ENCODE measurements around the gene AIRE. TPM values are rescaled to one million over a fixed set of nuclear protein-coding genes. Genes with fewer than 3 reads are reported as not detected.
"Not testable (repeated sequence)": the region's sequence is repeated elsewhere in the genome, so short reads cannot be mapped to it uniquely, and the experiment has no call there.

The AIRE gene
- total and polyA plus RNA-seq, 2 donors (not counting 1 experiment from before 2014, with no cell fraction given): not detected

GRCh38 chr21:44249204-44250037 is 36.3 kb upstream of the AIRE start:
- DNase-seq (ENCODE audit: low read depth in 2 of 2): not testable (repeated sequence)

GRCh38 chr21:44253832-44254710 is 31.6 kb upstream of the AIRE start:
- Histone ChIP-seq H3K79me2 (ENCODE audit: control insufficient read depth, insufficient read depth, low read length) (no peaks in the 10 kb centered on the region), H3K4me1 (ENCODE audit: control insufficient read depth, extremely low read depth, insufficient read depth, low read length) (no peaks in the 10 kb centered on the region), H3K4me2 (ENCODE audit: extremely low read depth, insufficient read depth, low read length) (no peak overlapping the region), H3K9me3 (ENCODE audit: control insufficient read depth, insufficient read depth, low read depth, low read length) (no peaks in the 10 kb centered on the region), H2AFZ (ENCODE audit: low read length) (no peak overlapping the region), H3K27ac (ENCODE audit: insufficient read depth, low read length) (no peak overlapping the region), H3K27me3 (ENCODE audit: control insufficient read depth, insufficient read depth, low read length) (peaks cover 2% of the 10 kb centered on the region), H3K36me3 (ENCODE audit: control insufficient read depth, insufficient read depth, low read length) (no peaks in the 10 kb centered on the region), H3K4me3 (replicated peaks in 1 of 4; ENCODE audit: control extremely low read depth in 1 of 4, insufficient read depth in 1 of 4, low read depth in 3 of 4, low read length in 4 of 4) (no peak overlapping the region), H4K20me1 (ENCODE audit: control insufficient read depth, extremely low read depth, insufficient read depth, low read length) (no peaks in the 10 kb centered on the region), H3K9ac (ENCODE audit: insufficient read depth, low read length) (no peak overlapping the region)
- TF ChIP-seq EZH2 (IDR thresholded peaks at IDR 0.05; ENCODE audit: low read length, missing control alignments): no peak
- TF ChIP-seq, protein P1, sequence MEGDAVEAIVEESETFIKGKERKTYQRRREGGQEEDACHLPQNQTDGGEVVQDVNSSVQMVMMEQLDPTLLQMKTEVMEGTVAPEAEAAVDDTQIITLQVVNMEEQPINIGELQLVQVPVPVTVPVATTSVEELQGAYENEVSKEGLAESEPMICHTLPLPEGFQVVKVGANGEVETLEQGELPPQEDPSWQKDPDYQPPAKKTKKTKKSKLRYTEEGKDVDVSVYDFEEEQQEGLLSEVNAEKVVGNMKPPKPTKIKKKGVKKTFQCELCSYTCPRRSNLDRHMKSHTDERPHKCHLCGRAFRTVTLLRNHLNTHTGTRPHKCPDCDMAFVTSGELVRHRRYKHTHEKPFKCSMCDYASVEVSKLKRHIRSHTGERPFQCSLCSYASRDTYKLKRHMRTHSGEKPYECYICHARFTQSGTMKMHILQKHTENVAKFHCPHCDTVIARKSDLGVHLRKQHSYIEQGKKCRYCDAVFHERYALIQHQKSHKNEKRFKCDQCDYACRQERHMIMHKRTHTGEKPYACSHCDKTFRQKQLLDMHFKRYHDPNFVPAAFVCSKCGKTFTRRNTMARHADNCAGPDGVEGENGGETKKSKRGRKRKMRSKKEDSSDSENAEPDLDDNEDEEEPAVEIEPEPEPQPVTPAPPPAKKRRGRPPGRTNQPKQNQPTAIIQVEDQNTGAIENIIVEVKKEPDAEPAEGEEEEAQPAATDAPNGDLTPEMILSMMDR (conservative IDR thresholded peaks at IDR 0.05 in 1 of 2, IDR thresholded peaks at IDR 0.05 in 1 of 2; ENCODE audit: low read depth in 1 of 2, low read length in 2 of 2): no peak
- no peak for DNase-seq (ENCODE audit: low read depth in 2 of 2)

More at GRCh38 chr21:44249204-44250037, 36.3 kb upstream of the AIRE start:
- H3K27me3 ChIP-seq (ENCODE audit: control insufficient read depth, insufficient read depth, low read length); H2AFZ ChIP-seq (ENCODE audit: low read length); H4K20me1 ChIP-seq (ENCODE audit: control insufficient read depth, extremely low read depth, insufficient read depth, low read length); H3K9me3 ChIP-seq (ENCODE audit: control insufficient read depth, insufficient read depth, low read depth, low read length); H3K4me2 ChIP-seq (ENCODE audit: extremely low read depth, insufficient read depth, low read length); H3K36me3 ChIP-seq (ENCODE audit: control insufficient read depth, insufficient read depth, low read length); H3K79me2 ChIP-seq (ENCODE audit: control insufficient read depth, insufficient read depth, low read length); H3K4me3 ChIP-seq (replicated peaks in 1 of 4; ENCODE audit: control extremely low read depth in 1 of 4, insufficient read depth in 1 of 4, low read depth in 3 of 4, low read length in 4 of 4); H3K27ac ChIP-seq (ENCODE audit: insufficient read depth, low read length); H3K4me1 ChIP-seq (ENCODE audit: control insufficient read depth, extremely low read depth, insufficient read depth, low read length); H3K9ac ChIP-seq (ENCODE audit: insufficient read depth, low read length): not testable (repeated sequence)

- DNase-seq (ENCODE audit: low read depth in 2 of 2): peak; percentile 8 to 12
- Histone ChIP-seq H2AFZ (ENCODE audit: low read length) (no peak overlapping the region), H3K79me2 (ENCODE audit: control insufficient read depth, insufficient read depth, low read length) (no peaks in the 10 kb centered on the region), H3K27ac (ENCODE audit: insufficient read depth, low read length) (no peak overlapping the region), H3K36me3 (ENCODE audit: control insufficient read depth, insufficient read depth, low read length) (no peaks in the 10 kb centered on the region), H3K9me3 (ENCODE audit: control insufficient read depth, insufficient read depth, low read depth, low read length) (no peaks in the 10 kb centered on the region), H3K4me1 (ENCODE audit: control insufficient read depth, extremely low read depth, insufficient read depth, low read length) (no peaks in the 10 kb centered on the region), H3K9ac (ENCODE audit: insufficient read depth, low read length) (no peak overlapping the region), H3K4me2 (ENCODE audit: extremely low read depth, insufficient read depth, low read length) (no peak overlapping the region), H3K4me3 (replicated peaks in 1 of 4; ENCODE audit: control extremely low read depth in 1 of 4, insufficient read depth in 1 of 4, low read depth in 3 of 4, low read length in 4 of 4) (no peak overlapping the region), H4K20me1 (ENCODE audit: control insufficient read depth, extremely low read depth, insufficient read depth, low read length) (no peaks in the 10 kb centered on the region), H3K27me3 (ENCODE audit: control insufficient read depth, insufficient read depth, low read length) (peaks cover 4% of the 10 kb centered on the region)
- TF ChIP-seq, protein P1 (conservative IDR thresholded peaks at IDR 0.05 in 1 of 2, IDR thresholded peaks at IDR 0.05 in 1 of 2; ENCODE audit: low read depth in 1 of 2, low read length in 2 of 2): no peak
- no peak for TF ChIP-seq EZH2 (IDR thresholded peaks at IDR 0.05; ENCODE audit: low read length, missing control alignments)
These were observed 30.1 kb upstream of the AIRE start for GRCh38 chr21:44255511-44255981.

Measured in fibroblast of lung (primary cell).